GM19455 (cell line): ENCODE measurements around the gene NTM.

ENCODE experiments used
- ATAC-seq: cut with Tn5 transposase; IDR thresholded peaks from one replicate; pipeline ENCODE4 v1.9.1; 2021; ENCODE audit not compliant: unreplicated experiment

NTM gene

DNA sequence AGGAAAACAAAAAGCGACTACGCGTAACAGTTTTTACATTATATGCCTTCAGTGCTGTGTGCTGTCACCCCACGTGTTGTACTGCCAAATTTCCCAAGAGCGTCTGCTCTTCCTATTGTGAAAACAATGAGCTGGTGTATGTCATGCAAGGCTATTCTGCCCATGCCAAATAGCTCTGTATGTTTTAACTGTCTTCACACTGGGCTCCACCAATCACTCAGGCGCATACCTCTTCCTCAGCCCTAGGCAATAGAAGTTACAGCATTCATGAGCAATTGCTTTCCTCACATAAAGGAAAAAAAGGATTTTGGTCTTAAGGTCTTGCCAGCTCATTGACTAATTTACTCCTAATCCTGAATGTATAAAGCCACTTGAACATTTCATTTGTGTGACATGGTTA, 606.8 kb downstream of the NTM start:
- ATAC-seq, result no peak

DNA sequence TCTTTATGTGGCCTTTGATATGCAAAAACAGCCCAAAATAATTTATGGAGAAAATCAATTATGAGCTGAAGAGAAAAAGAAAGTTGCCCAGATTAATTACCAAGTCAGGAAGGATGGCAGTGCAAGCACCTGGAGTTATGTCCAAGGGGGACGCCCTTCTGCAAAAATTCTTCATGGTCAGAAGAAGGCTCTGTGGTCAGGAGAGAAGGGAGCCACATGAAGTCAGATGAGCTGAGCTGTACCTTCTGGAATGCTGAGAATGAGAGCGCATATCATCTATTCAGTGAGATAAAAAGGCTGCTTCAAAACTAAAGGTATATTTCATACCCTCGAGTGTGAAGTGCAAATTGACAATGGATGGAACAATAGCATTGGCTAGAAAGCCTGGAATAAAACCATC, 607.4 kb downstream of the NTM start:
- ATAC-seq, result no peak

DNA sequence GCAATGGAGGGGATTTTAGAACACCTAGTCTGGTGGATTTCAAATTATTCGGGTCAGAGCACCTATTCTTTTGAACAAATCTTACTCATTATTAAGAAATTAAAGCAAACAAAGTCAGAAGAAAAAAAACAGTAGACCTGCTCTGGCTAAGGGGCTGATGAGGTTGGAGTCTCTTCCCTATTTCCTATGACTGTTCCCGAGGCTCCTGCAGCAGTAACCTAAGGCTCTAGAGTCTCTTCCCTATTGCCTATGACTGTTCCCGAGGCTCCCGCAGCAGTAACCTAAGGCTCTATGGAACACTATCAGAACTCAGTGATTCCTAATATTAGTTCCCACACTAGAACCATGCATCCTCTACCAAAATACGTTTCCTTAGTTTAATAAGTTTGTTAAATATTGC, 607.9 kb downstream of the NTM start:
- ATAC-seq, result no peak

GRCh38 chr11:131979364-131979763, 608.9 kb downstream of the NTM start:
- ATAC-seq, result no peak

DNA sequence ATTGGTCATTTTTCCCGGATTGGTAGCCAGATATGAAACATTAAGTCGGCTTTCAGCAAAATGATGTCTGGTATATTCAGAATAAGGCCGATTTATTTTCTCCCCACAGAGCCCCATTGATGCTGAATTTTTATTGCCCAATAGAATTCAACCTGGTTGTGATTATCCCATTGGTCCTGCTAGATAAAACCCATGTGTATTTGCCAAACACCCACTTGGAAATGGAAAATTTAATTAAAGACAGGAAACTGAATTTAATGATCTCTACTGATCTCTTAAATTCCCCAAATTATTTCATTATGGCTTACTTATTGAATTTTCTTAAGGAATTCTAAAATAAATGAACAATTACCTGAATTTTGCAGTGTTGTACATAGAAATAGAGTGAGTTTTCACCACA, 609.8 kb downstream of the NTM start:
- no peak for ATAC-seq

DNA sequence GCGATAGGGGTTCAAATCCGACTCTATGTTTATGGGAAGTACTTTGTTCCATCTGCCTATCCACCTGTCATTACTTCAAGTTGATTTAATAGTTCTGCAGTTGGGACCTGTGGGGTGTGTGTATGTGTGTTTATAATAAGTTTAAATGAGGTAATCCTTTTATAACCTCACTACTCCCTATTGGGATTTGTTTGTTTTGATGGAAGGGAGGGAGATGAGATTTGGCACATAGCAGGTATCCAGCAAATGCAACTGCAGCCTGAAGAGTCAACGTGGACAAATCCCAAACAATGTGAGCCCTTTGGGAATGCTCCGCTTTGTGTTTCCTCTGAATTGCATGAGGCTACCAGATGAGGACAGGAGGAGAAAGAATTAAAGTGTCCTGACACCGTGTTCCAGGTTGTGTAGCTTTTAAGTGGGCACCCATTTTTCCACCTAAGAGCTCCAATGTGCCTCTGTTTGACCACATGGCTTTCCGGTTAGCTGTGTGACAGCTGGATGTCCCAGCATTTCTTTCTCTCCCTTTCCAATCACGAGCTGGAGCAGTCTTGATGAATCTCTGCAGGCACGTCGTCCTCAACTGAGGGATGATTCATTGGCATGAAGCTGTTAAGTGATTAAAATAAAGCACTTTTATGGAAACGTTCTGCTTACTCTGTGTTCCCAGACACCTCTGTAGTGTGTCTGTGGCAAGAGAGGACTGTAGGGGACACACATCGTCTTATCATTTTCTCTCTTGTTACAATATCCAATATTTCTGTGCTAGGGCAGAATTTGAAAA, 610.7 kb downstream of the NTM start:
- ATAC-seq, result no peak

- ATAC-seq, result no peak
These were observed 611.7 kb downstream of the NTM start for GRCh38 chr11:131982154-131982553.

GRCh38 chr11:131985846-131986301, 615.5 kb downstream of the NTM start:
- no peak for ATAC-seq

- no peak for ATAC-seq
These were observed 617.3 kb downstream of the NTM start for GRCh38 chr11:131987703-131988102.

DNA sequence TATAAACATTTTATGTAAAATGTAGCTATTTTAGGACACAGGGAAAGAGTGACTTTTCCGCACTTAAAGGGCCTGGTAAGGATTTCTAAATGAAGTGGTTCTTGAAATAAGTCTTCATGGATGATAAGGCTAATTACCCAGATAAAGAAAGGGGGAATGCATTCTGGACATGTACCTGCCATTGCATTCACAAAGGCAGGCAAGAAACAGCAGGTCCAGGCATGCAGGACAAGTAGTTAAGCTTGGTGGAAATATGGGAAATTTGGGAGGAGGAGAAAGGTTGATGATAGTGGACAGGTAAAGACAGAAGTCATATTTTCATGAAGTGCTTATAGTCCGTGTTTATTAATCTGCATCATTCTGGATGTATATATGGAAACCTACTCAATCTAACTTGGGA, 621.2 kb downstream of the NTM start:
- ATAC-seq, result no peak

GRCh38 chr11:131993246-131993645, 622.8 kb downstream of the NTM start:
- no peak for ATAC-seq

GRCh38 chr11:131998020-131998419, 627.6 kb downstream of the NTM start:
- ATAC-seq, result no peak

DNA sequence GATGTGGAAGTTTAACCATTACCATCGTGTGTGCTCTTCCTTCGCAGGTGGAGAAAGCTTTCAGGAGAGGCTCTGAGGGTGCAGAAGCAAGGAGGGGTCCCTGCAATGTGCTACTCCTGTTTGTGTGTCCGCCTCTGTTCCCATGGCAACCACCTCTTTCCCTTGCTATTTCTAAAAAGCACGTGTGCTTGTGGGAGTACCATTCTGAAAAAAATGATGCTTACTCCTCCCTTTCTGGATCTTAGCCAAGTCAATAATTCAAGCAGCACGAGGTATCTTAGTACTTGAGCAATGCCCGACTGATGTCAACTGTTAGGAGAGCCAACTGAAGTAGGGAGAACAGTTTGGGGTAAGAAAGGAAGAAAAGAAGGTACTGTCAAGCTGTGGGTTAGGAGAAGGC, 628.7 kb downstream of the NTM start:
- no peak for ATAC-seq

DNA sequence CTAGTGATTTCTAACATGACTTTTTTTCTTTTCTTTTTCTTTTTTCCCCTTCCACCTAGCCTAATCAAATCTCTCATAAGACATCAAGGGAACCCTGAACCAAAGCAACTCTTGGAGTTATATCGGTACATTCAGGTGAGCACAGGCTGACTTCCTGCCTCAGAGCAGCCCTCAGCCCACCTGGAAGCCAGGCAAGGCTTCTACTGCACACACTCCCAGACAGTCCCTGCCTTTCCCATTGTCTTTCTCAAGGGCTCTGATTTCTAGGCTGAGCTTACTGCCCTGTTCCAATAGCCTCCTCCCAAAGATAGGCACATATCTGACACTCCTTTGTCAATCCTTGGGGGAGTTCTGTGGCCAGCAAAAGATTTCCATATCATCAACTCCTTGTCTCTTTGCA, 629.5 kb downstream of the NTM start:
- no peak for ATAC-seq

GRCh38 chr11:132005887-132006286, 635.5 kb downstream of the NTM start:
- no peak for ATAC-seq

DNA sequence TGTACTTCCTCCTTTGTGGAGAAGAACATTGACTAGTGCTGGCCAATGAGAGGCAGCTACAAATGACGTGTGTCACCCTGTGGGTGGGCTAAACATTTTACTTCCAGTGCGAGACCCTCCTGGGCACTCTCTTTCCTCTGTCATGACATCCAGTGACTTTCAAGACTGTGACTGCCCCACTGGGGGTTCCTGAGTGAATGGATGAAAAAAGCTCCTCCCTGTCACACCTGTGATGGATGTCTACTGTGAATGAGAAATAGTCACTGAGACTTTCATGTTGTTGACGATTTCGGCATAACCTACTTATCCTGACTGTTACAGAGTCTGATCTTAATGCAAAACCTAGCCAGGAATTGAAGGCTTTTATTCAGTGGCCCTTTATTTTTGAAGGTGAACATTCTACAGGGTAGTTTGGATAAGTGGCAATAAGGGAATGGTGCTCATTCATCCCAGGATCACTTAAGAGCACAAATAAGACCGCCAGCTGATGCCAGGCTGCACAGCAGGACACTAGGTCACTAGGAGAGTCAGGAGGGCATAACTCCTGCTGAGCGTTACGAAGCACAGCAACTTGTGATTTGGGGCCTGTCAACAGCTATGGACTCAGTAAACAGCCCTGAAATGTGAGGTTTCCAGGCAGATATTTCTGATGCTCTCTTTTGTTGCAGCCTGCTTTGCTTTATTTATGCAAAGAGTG, 636.6 kb downstream of the NTM start:
- ATAC-seq, result no peak

DNA sequence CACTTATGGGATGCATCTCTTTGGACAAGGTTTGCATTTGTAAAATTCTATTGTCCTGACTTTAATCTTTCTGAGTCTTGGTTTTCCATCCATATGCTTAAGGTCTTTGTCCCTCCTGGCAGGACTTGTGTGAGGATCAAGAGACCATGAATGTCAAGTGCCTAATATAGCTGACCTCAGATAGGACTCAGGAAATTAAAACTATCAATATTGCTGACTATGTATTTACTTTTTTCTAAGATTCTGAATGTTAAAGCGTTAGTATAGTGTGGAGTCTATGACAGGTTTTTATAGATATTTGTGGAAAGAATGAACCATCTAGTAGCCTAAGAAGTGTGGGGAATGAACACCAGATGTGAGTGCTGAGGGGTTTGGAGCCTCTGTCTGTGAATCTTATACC, 637.8 kb downstream of the NTM start:
- ATAC-seq, result no peak

DNA sequence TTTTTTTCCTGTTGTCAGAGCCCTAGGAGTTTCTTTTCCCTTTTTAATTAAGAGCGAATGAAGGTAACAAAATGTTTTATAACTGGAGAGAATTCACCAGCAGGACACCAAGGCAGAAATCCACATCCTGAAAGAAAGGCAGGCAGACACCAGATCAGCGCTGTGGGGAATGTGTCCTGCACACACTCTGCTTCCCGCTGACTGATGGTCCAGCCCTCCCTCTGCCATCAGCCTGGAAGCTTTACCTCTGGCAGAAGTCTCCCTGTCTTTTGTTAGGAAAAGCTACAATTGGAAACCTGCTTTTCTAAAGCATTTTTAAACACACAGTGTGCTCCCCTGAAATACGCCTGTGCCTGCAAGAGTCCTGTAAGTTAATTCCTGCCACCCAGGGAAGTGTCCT, 638.5 kb downstream of the NTM start:
- ATAC-seq, result no peak

- no peak for ATAC-seq
These were observed 649.6 kb downstream of the NTM start for GRCh38 chr11:132020001-132020400.

GRCh38 chr11:132022285-132022684, 651.9 kb downstream of the NTM start:
- ATAC-seq, result no peak

DNA sequence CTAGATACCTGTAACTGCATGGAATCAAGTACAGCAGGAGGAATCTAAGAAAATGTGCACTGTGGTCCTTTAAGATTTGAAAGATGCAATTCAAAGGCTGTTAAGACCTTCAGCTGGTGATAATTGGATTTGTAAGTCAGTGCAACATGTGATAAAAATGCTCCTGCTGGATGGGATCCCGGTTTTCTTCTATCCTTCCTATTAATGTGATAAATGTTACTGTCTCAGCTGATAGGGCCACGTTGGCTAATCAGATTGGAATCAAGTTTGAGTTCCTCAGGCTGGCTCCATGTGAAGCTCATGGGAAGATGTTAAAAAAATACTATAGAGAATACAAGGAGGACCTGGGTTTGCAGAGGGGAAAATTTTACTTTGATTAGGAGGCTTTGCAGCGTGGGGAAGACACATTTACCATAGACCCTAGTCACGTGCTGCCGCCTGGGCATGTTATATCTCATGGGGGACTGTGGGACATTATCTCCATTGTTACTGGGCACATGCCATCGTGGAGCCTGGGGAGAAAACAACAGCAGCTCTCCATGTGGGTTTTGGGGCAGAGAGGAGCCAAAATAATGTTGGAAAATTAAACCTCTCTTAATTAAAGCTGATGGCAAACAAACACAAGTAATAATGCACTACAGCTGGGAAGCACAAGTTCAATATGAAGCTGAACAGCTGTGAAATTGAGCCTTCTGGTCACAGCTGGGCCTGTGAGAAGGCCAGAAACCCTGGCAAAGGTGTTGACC, 652.5 kb downstream of the NTM start:
- no peak for ATAC-seq
